ENCODE measurements around the gene KRTAP22-2.

Gene KRTAP22-2

DNA sequence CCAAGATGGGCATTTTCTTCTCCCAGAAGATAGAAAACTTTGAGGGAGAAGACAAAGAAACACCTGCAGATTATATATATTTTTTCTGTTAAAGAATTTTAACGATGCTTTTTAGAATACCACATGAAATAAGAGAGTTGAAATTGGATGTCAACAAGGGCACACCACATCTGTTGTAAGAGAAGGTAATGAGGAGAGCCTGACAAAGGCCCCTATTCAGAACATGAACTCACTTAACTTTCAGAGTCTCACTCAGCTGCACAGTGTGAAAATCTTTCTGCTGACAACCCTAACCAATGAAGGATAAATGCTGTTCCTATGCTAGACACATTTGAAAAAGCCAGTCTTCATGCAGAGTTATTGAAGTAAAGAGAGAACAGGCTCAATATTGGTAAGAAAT lies 7.3 kb downstream of the KRTAP22-2 start:
- H3K9me3 ChIP-seq (ENCODE audit: control insufficient read depth, insufficient read depth, low read depth, low read length): no peaks in the 10 kb centered on the region
- ChIA-PET POLR2A (no interaction called here), CTCF (interaction anchor here (1.2 kb wide), 1 partner anchor 8 kb away, joined by 4 read pairs; no protein-coding TSS in a partner anchor)
- no peak overlapping the region for H3K4me3 ChIP-seq (ENCODE audit: low read depth, low read length)
- no peak overlapping the region for H3K27ac ChIP-seq (ENCODE audit: extremely low read depth, low read depth, low read length)
- TF ChIP-seq ZNF768 (tag by site-specific recombination; IDR thresholded peaks at IDR 0.05) (no peak), RBAK (tag by site-specific recombination; IDR thresholded peaks at IDR 0.05) (no peak), ZNF157 (tag by site-specific recombination; IDR thresholded peaks at IDR 0.05) (no peak), ZNF350 (tag by site-specific recombination; IDR thresholded peaks at IDR 0.05) (no peak), ZNF169 (tag by site-specific recombination; IDR thresholded peaks at IDR 0.05) (no peak), GLIS2 (tag by site-specific recombination; IDR thresholded peaks at IDR 0.05) (no peak), GLI2 (tag by site-specific recombination; IDR thresholded peaks at IDR 0.05; ENCODE audit: borderline replicate concordance, low read depth) (no peak), FEZF1 (tag by site-specific recombination; IDR thresholded peaks at IDR 0.05) (no peak), TRIM28 (IDR thresholded peaks at IDR 0.05; ENCODE audit: borderline replicate concordance, low read length) (no peak)
- TF ChIP-seq, protein P1, sequence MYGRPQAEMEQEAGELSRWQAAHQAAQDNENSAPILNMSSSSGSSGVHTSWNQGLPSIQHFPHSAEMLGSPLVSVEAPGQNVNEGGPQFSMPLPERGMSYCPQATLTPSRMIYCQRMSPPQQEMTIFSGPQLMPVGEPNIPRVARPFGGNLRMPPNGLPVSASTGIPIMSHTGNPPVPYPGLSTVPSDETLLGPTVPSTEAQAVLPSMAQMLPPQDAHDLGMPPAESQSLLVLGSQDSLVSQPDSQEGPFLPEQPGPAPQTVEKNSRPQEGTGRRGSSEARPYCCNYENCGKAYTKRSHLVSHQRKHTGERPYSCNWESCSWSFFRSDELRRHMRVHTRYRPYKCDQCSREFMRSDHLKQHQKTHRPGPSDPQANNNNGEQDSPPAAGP (tag by site-specific recombination; IDR thresholded peaks at IDR 0.05): no peak
- TF ChIP-seq, protein P2, sequence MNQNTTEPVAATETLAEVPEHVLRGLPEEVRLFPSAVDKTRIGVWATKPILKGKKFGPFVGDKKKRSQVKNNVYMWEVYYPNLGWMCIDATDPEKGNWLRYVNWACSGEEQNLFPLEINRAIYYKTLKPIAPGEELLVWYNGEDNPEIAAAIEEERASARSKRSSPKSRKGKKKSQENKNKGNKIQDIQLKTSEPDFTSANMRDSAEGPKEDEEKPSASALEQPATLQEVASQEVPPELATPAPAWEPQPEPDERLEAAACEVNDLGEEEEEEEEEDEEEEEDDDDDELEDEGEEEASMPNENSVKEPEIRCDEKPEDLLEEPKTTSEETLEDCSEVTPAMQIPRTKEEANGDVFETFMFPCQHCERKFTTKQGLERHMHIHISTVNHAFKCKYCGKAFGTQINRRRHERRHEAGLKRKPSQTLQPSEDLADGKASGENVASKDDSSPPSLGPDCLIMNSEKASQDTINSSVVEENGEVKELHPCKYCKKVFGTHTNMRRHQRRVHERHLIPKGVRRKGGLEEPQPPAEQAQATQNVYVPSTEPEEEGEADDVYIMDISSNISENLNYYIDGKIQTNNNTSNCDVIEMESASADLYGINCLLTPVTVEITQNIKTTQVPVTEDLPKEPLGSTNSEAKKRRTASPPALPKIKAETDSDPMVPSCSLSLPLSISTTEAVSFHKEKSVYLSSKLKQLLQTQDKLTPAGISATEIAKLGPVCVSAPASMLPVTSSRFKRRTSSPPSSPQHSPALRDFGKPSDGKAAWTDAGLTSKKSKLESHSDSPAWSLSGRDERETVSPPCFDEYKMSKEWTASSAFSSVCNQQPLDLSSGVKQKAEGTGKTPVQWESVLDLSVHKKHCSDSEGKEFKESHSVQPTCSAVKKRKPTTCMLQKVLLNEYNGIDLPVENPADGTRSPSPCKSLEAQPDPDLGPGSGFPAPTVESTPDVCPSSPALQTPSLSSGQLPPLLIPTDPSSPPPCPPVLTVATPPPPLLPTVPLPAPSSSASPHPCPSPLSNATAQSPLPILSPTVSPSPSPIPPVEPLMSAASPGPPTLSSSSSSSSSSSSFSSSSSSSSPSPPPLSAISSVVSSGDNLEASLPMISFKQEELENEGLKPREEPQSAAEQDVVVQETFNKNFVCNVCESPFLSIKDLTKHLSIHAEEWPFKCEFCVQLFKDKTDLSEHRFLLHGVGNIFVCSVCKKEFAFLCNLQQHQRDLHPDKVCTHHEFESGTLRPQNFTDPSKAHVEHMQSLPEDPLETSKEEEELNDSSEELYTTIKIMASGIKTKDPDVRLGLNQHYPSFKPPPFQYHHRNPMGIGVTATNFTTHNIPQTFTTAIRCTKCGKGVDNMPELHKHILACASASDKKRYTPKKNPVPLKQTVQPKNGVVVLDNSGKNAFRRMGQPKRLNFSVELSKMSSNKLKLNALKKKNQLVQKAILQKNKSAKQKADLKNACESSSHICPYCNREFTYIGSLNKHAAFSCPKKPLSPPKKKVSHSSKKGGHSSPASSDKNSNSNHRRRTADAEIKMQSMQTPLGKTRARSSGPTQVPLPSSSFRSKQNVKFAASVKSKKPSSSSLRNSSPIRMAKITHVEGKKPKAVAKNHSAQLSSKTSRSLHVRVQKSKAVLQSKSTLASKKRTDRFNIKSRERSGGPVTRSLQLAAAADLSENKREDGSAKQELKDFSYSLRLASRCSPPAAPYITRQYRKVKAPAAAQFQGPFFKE (tag by site-specific recombination; IDR thresholded peaks at IDR 0.05; ENCODE audit: borderline replicate concordance): no peak
- TF ChIP-seq, protein P3, sequence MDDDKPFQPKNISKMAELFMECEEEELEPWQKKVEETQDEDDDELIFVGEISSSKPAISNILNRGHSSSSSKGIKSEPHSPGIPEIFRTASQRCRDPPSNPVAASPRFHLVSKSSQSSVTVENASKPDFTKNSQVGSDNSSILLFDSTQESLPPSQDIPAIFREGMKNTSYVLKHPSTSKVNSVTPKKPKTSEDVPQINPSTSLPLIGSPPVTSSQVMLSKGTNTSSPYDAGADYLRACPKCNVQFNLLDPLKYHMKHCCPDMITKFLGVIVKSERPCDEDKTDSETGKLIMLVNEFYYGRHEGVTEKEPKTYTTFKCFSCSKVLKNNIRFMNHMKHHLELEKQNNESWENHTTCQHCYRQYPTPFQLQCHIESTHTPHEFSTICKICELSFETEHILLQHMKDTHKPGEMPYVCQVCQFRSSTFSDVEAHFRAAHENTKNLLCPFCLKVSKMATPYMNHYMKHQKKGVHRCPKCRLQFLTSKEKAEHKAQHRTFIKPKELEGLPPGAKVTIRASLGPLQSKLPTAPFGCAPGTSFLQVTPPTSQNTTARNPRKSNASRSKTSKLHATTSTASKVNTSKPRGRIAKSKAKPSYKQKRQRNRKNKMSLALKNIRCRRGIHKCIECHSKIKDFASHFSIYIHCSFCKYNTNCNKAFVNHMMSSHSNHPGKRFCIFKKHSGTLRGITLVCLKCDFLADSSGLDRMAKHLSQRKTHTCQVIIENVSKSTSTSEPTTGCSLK (tag by site-specific recombination; IDR thresholded peaks at IDR 0.05): no peak
- TF ChIP-seq, protein P4, sequence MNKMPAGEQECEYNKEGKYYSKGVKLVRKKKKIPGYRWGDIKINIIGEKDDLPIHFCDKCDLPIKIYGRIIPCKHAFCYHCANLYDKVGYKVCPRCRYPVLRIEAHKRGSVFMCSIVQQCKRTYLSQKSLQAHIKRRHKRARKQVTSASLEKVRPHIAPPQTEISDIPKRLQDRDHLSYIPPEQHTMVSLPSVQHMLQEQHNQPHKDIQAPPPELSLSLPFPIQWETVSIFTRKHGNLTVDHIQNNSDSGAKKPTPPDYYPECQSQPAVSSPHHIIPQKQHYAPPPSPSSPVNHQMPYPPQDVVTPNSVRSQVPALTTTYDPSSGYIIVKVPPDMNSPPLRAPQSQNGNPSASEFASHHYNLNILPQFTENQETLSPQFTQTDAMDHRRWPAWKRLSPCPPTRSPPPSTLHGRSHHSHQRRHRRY (tag by site-specific recombination; IDR thresholded peaks at IDR 0.05): no peak
- TF ChIP-seq, protein P5, sequence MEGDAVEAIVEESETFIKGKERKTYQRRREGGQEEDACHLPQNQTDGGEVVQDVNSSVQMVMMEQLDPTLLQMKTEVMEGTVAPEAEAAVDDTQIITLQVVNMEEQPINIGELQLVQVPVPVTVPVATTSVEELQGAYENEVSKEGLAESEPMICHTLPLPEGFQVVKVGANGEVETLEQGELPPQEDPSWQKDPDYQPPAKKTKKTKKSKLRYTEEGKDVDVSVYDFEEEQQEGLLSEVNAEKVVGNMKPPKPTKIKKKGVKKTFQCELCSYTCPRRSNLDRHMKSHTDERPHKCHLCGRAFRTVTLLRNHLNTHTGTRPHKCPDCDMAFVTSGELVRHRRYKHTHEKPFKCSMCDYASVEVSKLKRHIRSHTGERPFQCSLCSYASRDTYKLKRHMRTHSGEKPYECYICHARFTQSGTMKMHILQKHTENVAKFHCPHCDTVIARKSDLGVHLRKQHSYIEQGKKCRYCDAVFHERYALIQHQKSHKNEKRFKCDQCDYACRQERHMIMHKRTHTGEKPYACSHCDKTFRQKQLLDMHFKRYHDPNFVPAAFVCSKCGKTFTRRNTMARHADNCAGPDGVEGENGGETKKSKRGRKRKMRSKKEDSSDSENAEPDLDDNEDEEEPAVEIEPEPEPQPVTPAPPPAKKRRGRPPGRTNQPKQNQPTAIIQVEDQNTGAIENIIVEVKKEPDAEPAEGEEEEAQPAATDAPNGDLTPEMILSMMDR (tag by site-specific recombination; IDR thresholded peaks at IDR 0.05): no peak
- TF ChIP-seq, protein P6, sequence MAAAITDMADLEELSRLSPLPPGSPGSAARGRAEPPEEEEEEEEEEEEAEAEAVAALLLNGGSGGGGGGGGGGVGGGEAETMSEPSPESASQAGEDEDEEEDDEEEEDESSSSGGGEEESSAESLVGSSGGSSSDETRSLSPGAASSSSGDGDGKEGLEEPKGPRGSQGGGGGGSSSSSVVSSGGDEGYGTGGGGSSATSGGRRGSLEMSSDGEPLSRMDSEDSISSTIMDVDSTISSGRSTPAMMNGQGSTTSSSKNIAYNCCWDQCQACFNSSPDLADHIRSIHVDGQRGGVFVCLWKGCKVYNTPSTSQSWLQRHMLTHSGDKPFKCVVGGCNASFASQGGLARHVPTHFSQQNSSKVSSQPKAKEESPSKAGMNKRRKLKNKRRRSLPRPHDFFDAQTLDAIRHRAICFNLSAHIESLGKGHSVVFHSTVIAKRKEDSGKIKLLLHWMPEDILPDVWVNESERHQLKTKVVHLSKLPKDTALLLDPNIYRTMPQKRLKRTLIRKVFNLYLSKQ (tag by site-specific recombination; IDR thresholded peaks at IDR 0.05; ENCODE audit: borderline replicate concordance): no peak
- H3K4me1 ChIP-seq (ENCODE audit: control insufficient read depth, insufficient read depth, low read length): no peaks in the 10 kb centered on the region
- no peaks in the 10 kb centered on the region for H3K36me3 ChIP-seq (ENCODE audit: control insufficient read depth in 2 of 2, insufficient read depth in 1 of 2, low read length in 2 of 2)

Measured in HEK293 (cell line).